Measurements from ENCODE around the gene DLG5. TPM values are rescaled to one million over a fixed set of nuclear protein-coding genes. Genes with fewer than 3 reads are reported as not detected.

DLG5 gene
- total RNA-seq, 2 donors from 2014 or later, result 26.1 to 47.5 TPM

GRCh38 chr10:77964811-77965210 is 38.3 kb upstream of the DLG5 start:
- H3K4me3 ChIP-seq, result no peak overlapping the region
- no peak for DNase-seq
- no peaks in the 10 kb centered on the region for H3K36me3 ChIP-seq
- intact Hi-C loops (cut with DNase I), result no loop called here
- H3K9me3 ChIP-seq, result no peaks in the 10 kb centered on the region
- TF ChIP-seq, protein P1, sequence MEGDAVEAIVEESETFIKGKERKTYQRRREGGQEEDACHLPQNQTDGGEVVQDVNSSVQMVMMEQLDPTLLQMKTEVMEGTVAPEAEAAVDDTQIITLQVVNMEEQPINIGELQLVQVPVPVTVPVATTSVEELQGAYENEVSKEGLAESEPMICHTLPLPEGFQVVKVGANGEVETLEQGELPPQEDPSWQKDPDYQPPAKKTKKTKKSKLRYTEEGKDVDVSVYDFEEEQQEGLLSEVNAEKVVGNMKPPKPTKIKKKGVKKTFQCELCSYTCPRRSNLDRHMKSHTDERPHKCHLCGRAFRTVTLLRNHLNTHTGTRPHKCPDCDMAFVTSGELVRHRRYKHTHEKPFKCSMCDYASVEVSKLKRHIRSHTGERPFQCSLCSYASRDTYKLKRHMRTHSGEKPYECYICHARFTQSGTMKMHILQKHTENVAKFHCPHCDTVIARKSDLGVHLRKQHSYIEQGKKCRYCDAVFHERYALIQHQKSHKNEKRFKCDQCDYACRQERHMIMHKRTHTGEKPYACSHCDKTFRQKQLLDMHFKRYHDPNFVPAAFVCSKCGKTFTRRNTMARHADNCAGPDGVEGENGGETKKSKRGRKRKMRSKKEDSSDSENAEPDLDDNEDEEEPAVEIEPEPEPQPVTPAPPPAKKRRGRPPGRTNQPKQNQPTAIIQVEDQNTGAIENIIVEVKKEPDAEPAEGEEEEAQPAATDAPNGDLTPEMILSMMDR (IDR thresholded peaks at IDR 0.05), result no peak
- H3K27ac ChIP-seq, result no peak overlapping the region
- H3K27me3 ChIP-seq, result no peaks in the 10 kb centered on the region
- H3K4me1 ChIP-seq, result no peaks in the 10 kb centered on the region
- H3K9ac ChIP-seq (ENCODE audit: low read depth in 2 of 2, low read length in 2 of 2), result no peak overlapping the region

GRCh38 chr10:77963901-77964300 is 37.3 kb upstream of the DLG5 start:
- Histone ChIP-seq H3K9me3 (no peaks in the 10 kb centered on the region), H3K4me1 (no peaks in the 10 kb centered on the region), H3K27me3 (no peaks in the 10 kb centered on the region), H3K9ac (ENCODE audit: low read depth in 2 of 2, low read length in 2 of 2) (no peak overlapping the region), H3K36me3 (no peaks in the 10 kb centered on the region), H3K4me3 (no peak overlapping the region), H3K27ac (no peak overlapping the region)
- intact Hi-C loops (cut with DNase I), result no loop called here
- TF ChIP-seq, protein P1 (IDR thresholded peaks at IDR 0.05), result no peak
- DNase-seq, result no peak

DNA sequence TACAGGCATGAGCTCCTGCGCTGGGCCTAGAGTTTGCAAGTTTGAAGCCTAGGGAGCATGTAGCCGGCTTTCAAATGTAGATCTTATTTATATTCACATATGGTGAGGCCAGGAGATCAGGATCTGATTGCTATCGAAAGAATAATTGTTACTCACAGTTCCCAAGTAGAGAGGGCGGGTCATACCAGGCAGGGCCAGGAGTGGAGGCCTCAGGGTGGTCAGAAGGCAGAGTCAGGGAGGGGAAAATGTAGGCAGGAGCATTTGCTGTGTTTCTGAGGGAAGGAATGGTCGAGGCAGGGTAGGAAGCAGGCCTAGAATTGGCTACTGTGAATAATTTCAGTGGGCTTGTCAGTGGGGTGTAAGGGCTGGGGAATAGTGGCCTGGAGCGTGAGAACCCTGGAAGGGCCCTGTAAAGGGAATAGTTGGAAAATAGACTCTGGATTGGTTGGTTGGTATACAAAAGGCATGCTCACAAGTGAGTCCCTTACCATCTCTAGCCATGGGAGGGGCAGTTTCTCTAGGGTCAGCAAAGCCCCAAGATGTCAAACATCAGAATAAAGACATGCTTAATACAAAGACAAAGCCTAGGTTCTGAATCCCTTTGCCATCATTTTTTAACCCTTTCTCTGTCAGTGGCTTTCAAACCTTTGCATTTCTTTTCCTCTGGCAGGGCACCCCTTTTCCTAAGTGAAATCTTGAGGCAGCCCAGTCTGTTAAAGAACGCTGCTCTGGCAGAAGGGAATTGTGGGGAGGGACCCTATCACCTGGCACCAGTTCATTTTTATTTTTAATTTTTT is 36.0 kb upstream of the DLG5 start:
- Histone ChIP-seq H3K9me3 (no peaks in the 10 kb centered on the region), H3K4me3 (no peak overlapping the region), H3K27ac (no peak overlapping the region), H3K9ac (ENCODE audit: low read depth in 2 of 2, low read length in 2 of 2) (no peak overlapping the region), H3K36me3 (no peaks in the 10 kb centered on the region), H3K27me3 (no peaks in the 10 kb centered on the region), H3K4me1 (no peaks in the 10 kb centered on the region)
- TF ChIP-seq, protein P1 (IDR thresholded peaks at IDR 0.05), result no peak
- intact Hi-C loops (cut with DNase I), result no loop called here
- no peak for DNase-seq

DNA sequence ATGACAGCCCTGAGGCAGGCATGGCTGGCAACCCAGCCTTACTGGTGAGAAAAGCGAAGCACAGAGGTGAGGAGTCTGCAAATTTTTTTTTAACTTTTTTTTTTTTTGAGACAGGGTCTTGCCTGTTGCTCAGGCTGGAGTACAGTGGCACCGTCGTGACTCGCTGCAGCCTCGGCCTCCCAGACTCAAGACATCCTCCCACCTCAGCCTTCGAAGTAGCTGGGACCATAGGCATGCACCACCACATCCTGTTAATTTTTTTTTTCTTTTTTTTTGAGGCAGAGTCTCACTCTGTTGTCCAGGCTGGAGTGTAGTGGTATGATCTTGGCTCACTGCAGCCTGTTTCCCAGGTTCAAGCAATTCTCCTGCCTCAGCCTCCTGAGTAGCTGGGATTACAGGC is 35.1 kb upstream of the DLG5 start:
- DNase-seq, result no peak
- no peak overlapping the region for H3K27ac ChIP-seq
- H3K4me1 ChIP-seq, result no peaks in the 10 kb centered on the region
- H3K4me3 ChIP-seq, result no peak overlapping the region
- intact Hi-C loops (cut with DNase I), result no loop called here
- H3K27me3 ChIP-seq, result no peaks in the 10 kb centered on the region
- H3K9me3 ChIP-seq, result no peaks in the 10 kb centered on the region
- no peaks in the 10 kb centered on the region for H3K36me3 ChIP-seq
- TF ChIP-seq, protein P1 (IDR thresholded peaks at IDR 0.05), result no peak
- no peak overlapping the region for H3K9ac ChIP-seq (ENCODE audit: low read depth in 2 of 2, low read length in 2 of 2)

GRCh38 chr10:77960829-77961329 is 34.3 kb upstream of the DLG5 start:
- Histone ChIP-seq H3K27me3 (no peaks in the 10 kb centered on the region), H3K4me1 (no peaks in the 10 kb centered on the region), H3K9ac (ENCODE audit: low read depth in 2 of 2, low read length in 2 of 2) (no peak overlapping the region), H3K4me3 (no peak overlapping the region), H3K27ac (no peak overlapping the region), H3K9me3 (no peaks in the 10 kb centered on the region), H3K36me3 (no peaks in the 10 kb centered on the region)
- DNase-seq, result no peak
- TF ChIP-seq, protein P1 (IDR thresholded peaks at IDR 0.05), result no peak
- intact Hi-C loops (cut with DNase I), result no loop called here
